GM10248 (cell line): Measurements from ENCODE around the gene FCRL1.

ENCODE experiments used
- CTCF ChIA-PET: fragments of 300-600 bp; sonication (Branson Sonifier 250); formaldehyde crosslinking; extraction: SDS; loops from one replicate; lab custom pipeline; 2021; ENCODE audit warnings: antibody characterized with exemption; lab: Yijun Ruan, JAX
- POLR2A ChIA-PET: fragments of 350-650 bp; sonication (Branson Sonifier 250); formaldehyde crosslinking; extraction: SDS; loops from one replicate; lab custom pipeline; 2020; ENCODE audit warnings: antibody characterized with exemption; lab: Yijun Ruan, JAX
- DNase-seq: peaks from one replicate; pipeline ENCODE4 v3.0.0; 2012; ENCODE audit errors: extremely low spot score
- CTCF ChIP-seq: IDR thresholded peaks from 2 replicates; pipeline ENCODE4 v1.5.1; 2012; ENCODE audit warnings: mild to moderate bottlenecking, low read depth; ENCODE audit errors: extremely low read depth, missing control alignments, control extremely low read depth

The FCRL1 gene

GRCh38 chr1:157771661-157772425 lies 48.1 kb downstream of the FCRL1 start:
- DNase-seq: no peak
- TF ChIP-seq CTCF: no peak
- CTCF ChIA-PET: interaction anchor here (1.4 kb wide), 2 partner anchors 80 to 169 kb away, joined by 3 to 4 read pairs; no protein-coding TSS in a partner anchor
- POLR2A ChIA-PET: no interaction called here

- POLR2A ChIA-PET: no interaction called here
- CTCF ChIA-PET: interaction anchor here (0.8 to 1.4 kb wide), 4 partner anchors 9 to 170 kb away, joined by 3 read pairs; no protein-coding TSS in a partner anchor
- DNase-seq: no peak
- peak; percentile 33 for TF ChIP-seq CTCF
These were observed 49.4 kb downstream of the FCRL1 start for GRCh38 chr1:157770442-157771043.

DNA sequence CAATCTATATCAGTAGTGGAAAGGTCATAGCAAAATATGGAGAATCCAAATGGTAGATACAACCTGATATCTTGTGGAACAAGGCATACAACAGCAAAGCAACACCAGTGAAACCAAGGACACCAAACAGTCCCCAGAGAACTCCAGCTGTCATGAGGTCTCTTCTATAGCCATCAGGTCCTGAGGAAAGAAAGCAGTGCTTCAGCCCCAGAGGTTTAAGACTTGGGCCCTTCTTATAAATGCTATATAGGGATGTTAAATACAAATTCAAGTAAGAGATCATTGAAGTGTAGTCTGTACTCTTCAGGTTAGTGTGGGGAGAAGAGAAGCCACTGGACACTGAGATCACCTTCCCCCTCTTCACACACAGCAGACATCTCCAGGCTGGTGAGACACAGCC lies 53.1 kb downstream of the FCRL1 start:
- no peak for DNase-seq
- no peak for TF ChIP-seq CTCF
- ChIA-PET CTCF (interaction anchor here (1.1 kb wide), 1 partner anchor 187 kb away, joined by 3 read pairs; no protein-coding TSS in a partner anchor), POLR2A (no interaction called here)

DNA sequence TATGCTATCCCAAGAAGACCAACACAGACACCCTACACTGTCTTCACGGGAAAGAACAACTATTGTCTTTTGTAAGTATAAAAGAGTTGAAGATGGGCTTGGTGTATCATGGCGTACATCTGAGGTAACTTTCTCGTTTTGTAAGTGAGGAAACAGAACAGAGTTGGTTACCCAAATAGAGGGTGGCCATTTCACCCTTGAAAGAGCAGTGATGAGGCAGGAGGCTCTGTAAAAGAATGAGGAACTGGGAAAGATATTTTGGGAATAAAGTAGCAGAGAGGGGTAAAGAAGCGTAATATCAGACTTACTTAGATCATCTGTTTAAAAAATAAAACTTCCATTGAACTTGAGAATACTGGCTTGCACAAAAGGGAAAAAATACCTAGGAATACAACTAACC lies 61.9 kb downstream of the FCRL1 start:
- DNase-seq: no peak
- ChIA-PET CTCF (no interaction called here), POLR2A (no interaction called here)
- no peak for TF ChIP-seq CTCF

- no peak for DNase-seq
- no peak for TF ChIP-seq CTCF
- ChIA-PET POLR2A (no interaction called here), CTCF (no interaction called here)
These were observed 66.3 kb downstream of the FCRL1 start for GRCh38 chr1:157753611-157754010.

DNA sequence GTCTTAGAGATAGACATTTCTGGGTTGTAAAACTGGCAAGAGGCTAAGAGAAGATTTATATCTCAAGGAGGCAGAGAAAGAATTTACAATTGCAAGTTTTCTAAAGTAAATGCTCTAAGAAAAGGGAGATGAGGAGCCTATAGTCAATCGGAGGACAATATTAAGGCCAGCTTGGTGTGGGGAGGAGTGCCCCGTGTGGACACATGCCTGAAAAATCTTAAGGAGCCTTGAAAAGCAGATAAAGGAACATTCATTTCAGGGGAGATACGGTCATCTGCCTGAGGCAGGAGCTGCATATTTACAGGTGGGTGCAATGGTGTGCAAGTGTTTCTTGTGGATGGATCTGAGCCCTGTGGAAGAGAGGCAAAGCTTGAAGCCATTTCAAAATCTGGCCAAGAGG lies 68.6 kb downstream of the FCRL1 start:
- POLR2A ChIA-PET: no interaction called here
- TF ChIP-seq CTCF: no peak
- DNase-seq: no peak
- CTCF ChIA-PET: interaction anchor here (0.9 kb wide), 1 partner anchor 100 kb away, joined by 3 read pairs; no protein-coding TSS in a partner anchor
